Measurements from ENCODE around the gene SAAL1.
"Not testable (repeated sequence)": the region's sequence is repeated elsewhere in the genome, so short reads cannot be mapped to it uniquely, and the experiment has no call there.

Gene SAAL1

GRCh38 chr11:18105802-18106574, at the start of gene SAAL1:
TSS of gene SAAL1 (minus strand) at chr11:18106082. CDS start at chr11:18106041, 41 bp downstream.
- peak; percentile 94 for DNase-seq

GRCh38 chr11:18151581-18151980, 45.7 kb upstream of the SAAL1 start:
- no peak for DNase-seq

GRCh38 chr11:18145837-18146236, 40.0 kb upstream of the SAAL1 start:
- DNase-seq: no peak

GRCh38 chr11:18145025-18145424, 39.1 kb upstream of the SAAL1 start:
- peak; percentile 8 for DNase-seq

GRCh38 chr11:18144243-18144642, 38.4 kb upstream of the SAAL1 start:
- DNase-seq: no peak

GRCh38 chr11:18140145-18140544, 34.3 kb upstream of the SAAL1 start:
- no peak for DNase-seq

GRCh38 chr11:18137186-18137800, 31.4 kb upstream of the SAAL1 start:
- no peak for DNase-seq

GRCh38 chr11:18135308-18135707, 29.4 kb upstream of the SAAL1 start:
- no peak for DNase-seq

- no peak for DNase-seq
Measured at GRCh38 chr11:18132341-18132740, 26.5 kb upstream of the SAAL1 start, which contains the start of gene MRGPRX3. TSS of gene MRGPRX3 (plus strand) at chr11:18132571. CDS start at chr11:18137203, 4,632 bp downstream.

GRCh38 chr11:18131115-18131514, 25.2 kb upstream of the SAAL1 start:
- not testable (repeated sequence) for DNase-seq

GRCh38 chr11:18121331-18121828, 15.5 kb upstream of the SAAL1 start:
- DNase-seq: not testable (repeated sequence)

GRCh38 chr11:18115360-18116127, 9.7 kb upstream of the SAAL1 start:
- DNase-seq: peak; percentile 70

GRCh38 chr11:18111005-18111404, 5.1 kb upstream of the SAAL1 start:
- DNase-seq: no peak

- no peak for DNase-seq
Measured at GRCh38 chr11:18108254-18108653, 2.4 kb upstream of the SAAL1 start.

- DNase-seq: no peak
Measured at GRCh38 chr11:18106688-18107087, 806 bp upstream of the SAAL1 start.

- DNase-seq: no peak
Measured at GRCh38 chr11:18105086-18105801, 638 bp downstream of the SAAL1 start.

GRCh38 chr11:18100926-18101656, 4.8 kb downstream of the SAAL1 start:
- no peak for DNase-seq

- no peak for DNase-seq
Measured at GRCh38 chr11:18093959-18094358, 11.9 kb downstream of the SAAL1 start.

- DNase-seq: no peak
Measured at GRCh38 chr11:18091731-18092130, 14.2 kb downstream of the SAAL1 start.

GRCh38 chr11:18088966-18089365, 16.9 kb downstream of the SAAL1 start:
- peak; percentile 10 for DNase-seq

GRCh38 chr11:18088366-18088765, 17.5 kb downstream of the SAAL1 start:
- no peak for DNase-seq

GRCh38 chr11:18081551-18081950, 24.3 kb downstream of the SAAL1 start:
- no peak for DNase-seq

All from OCI-M1 (cell line).